MG63 (cell line): ENCODE results near the gene TMPRSS6. TPM values are rescaled to one million over a fixed set of nuclear protein-coding genes. Genes with fewer than 3 reads are reported as not detected.

ENCODE experiments used
- DNase-seq: peaks from one replicate; pipeline ENCODE4 v3.0.0-alpha.2; 2020
- H3K27me3 ChIP-seq: fragments of 250-450 bp; sonication (Bioruptor Pico); 2 replicates; pipeline ENCODE4 v1.5.1; 2020; ENCODE audit warnings: mild to moderate bottlenecking, moderate library complexity
- H3K36me3 ChIP-seq: fragments of 250-450 bp; sonication (Bioruptor Pico); 2 replicates; pipeline ENCODE4 v1.5.1; 2020; ENCODE audit warnings: mild to moderate bottlenecking, moderate library complexity
- H3K4me3 ChIP-seq: fragments of 250-450 bp; sonication (Bioruptor Pico); 2 replicates; pipeline ENCODE4 v1.5.1; 2020; ENCODE audit warnings: mild to moderate bottlenecking, moderate library complexity
- H3K9me3 ChIP-seq: fragments of 250-450 bp; sonication (Bioruptor Pico); 2 replicates; pipeline ENCODE4 v1.5.1; 2020; ENCODE audit warnings: mild to moderate bottlenecking, moderate library complexity
- total RNA-seq: library from RNA; depleted of rRNA; stranded (reverse); fragments of >200 nt; shearing (Covaris generic); gene quantifications from 2 replicates; pipeline ENCODE4 v1.2.3, GENCODE V29; 2014; ENCODE audit warnings: low replicate concordance

Gene TMPRSS6
- total RNA-seq, 1 experiment from 2014 or later: not detected

- H3K4me3 ChIP-seq: no peak overlapping the region
- no peaks in the 10 kb centered on the region for H3K36me3 ChIP-seq
- H3K27me3 ChIP-seq: no peaks in the 10 kb centered on the region
- no peak for DNase-seq
- no peaks in the 10 kb centered on the region for H3K9me3 ChIP-seq
Observed at GRCh38 chr22:37067428-37067827, 42.1 kb downstream of the TMPRSS6 start.

GRCh38 chr22:37065961-37066360 is 43.6 kb downstream of the TMPRSS6 start:
- no peaks in the 10 kb centered on the region for H3K27me3 ChIP-seq
- no peaks in the 10 kb centered on the region for H3K36me3 ChIP-seq
- no peaks in the 10 kb centered on the region for H3K9me3 ChIP-seq
- DNase-seq: no peak
- H3K4me3 ChIP-seq: no peak overlapping the region

DNA sequence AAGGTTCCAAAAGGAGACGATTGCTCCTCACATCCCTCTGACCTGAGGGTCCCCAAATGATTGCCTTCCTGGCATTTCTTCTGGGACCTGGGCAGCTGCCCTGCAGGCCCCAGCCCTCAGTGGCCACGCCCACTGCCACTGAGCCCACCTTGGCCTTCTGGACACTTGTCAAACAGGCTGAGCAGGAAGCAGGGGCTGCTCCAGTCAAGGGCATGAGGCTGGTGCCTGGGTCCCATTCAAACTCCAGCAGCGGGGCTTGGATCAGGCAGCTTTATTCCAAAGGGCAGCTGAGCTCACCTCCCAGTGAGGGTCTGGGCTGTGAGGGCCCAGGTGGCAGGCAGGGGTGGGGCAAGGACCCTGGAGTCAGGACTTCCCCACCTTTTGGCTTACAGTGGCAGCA is 44.3 kb downstream of the TMPRSS6 start:
- Histone ChIP-seq H3K4me3 (no peak overlapping the region), H3K9me3 (no peaks in the 10 kb centered on the region), H3K27me3 (no peaks in the 10 kb centered on the region), H3K36me3 (no peaks in the 10 kb centered on the region)
- no peak for DNase-seq

DNA sequence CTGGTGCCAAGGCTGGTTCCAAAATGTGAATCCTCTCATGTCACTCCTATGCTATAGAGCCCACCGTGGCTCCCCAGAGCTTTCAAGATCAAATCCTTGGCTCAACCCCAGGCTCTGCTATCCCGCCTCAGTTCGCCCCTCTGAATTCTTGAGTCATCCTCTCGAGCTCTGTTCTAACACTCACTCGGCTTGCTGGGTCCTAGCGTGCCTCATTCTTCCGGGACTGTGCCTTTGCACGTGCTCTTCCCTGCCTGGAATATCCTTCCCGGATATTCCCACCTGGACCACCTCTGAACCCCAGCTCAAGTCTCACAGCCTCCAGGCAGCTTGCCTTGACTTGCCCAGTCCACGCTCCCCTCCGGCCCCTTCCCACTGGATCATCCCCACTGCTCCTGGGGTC is 45.0 kb downstream of the TMPRSS6 start:
- H3K27me3 ChIP-seq: no peaks in the 10 kb centered on the region

DNA sequence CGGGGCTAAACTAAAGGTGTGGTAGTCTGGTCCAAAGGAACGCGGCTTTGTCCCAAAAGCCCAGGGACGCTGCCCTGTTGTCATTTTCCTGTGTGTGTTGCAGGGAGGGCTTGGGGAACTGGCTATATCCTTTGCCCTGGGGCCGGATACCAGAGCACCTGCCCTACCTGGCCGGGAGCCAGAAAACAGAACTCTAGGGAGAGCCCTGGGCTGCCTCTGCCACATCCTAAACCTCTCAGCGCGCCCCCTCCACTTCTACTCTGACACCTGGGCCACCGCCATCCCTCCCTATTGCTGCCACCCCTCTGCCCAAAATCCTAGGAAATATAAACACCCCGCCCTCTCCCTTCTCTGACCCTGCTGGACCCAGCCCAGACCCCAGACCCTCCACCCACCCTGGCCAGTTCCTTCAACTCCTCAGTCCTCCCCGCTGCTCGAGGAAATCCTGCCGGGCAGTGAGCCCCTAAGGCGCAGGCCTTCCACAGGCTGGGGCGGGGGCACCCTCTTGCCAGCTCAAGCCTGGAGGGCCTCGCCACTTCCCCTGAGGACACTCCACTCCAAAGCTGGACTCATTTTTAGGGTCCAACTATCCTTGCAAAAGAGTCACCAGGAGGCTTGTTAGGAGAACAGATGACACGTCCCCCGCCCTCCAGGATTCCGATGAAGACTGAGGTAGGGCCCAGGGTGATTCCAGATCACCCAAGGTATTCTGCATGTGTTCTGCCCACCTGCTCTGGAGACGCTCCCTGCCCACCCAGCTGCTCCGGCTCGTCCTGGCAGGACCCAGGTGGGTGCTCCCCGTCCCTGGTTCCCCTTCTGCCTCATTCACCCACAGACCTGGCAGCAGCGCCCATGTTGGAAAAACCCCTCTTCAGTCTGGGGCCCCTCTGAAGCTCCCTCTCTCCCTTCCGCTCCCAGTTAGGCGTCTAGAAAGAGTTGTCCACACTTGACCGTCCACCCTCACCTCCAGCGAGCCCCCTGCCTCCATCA is 45.8 kb downstream of the TMPRSS6 start:
- DNase-seq: no peak
- Histone ChIP-seq H3K9me3 (no peaks in the 10 kb centered on the region), H3K36me3 (no peaks in the 10 kb centered on the region), H3K4me3 (no peak overlapping the region), H3K27me3 (no peaks in the 10 kb centered on the region)

More for the DNA sequence above, 45.0 kb downstream of the TMPRSS6 start:
- no peak overlapping the region for H3K4me3 ChIP-seq
- no peak for DNase-seq
- no peaks in the 10 kb centered on the region for H3K36me3 ChIP-seq
- no peaks in the 10 kb centered on the region for H3K9me3 ChIP-seq

GRCh38 chr22:37062702-37063381 is 46.7 kb downstream of the TMPRSS6 start:
- Histone ChIP-seq H3K4me3 (no peak overlapping the region), H3K27me3 (no peaks in the 10 kb centered on the region), H3K36me3 (no peaks in the 10 kb centered on the region), H3K9me3 (no peaks in the 10 kb centered on the region)
- DNase-seq: no peak

- no peaks in the 10 kb centered on the region for H3K27me3 ChIP-seq
- DNase-seq: no peak
- no peaks in the 10 kb centered on the region for H3K9me3 ChIP-seq
- no peak overlapping the region for H3K4me3 ChIP-seq
- H3K36me3 ChIP-seq: no peaks in the 10 kb centered on the region
Observed at GRCh38 chr22:37062376-37062675, 47.2 kb downstream of the TMPRSS6 start.

DNA sequence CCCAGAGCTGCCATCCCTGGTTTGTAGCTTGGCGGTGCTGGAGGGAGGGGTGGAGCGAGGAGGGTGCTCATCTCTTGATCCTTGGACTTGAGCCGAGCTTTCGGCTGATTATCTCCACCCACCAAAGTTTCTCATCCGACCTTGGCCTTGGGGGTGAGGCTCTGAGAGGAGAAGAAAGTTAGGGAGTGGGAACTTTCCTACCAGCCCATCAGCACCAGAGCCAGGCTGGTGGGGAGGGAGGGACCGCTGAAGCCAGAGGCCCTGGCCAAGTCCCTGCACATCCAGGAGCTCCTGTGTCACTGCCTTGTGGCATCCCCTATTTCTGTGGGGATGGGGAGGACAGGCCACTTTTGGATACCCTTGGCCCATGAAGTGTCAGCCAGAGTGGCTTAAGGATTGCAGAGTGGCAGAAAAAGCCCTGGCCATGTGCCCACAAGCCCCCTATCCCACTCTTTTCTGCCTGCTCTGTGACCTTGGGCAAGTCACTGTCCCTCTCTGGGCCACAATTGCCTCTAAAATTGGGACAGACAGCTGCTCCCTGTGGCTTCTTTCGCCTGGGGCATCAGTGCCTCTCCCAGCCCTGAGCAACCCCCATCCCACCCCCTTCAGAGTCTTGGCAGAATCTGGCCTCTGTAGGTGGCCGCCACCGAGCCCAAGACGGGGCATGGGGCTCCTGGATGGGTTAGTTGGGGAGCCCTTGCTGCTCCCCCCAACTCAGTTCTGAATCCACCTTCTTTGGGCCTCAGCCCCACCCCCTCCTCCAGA is 47.7 kb downstream of the TMPRSS6 start:
- no peaks in the 10 kb centered on the region for H3K27me3 ChIP-seq
- no peaks in the 10 kb centered on the region for H3K9me3 ChIP-seq
- no peak for DNase-seq
- H3K4me3 ChIP-seq: no peak overlapping the region
- no peaks in the 10 kb centered on the region for H3K36me3 ChIP-seq

GRCh38 chr22:37060801-37061610 is 48.5 kb downstream of the TMPRSS6 start:
- Histone ChIP-seq H3K27me3 (no peaks in the 10 kb centered on the region), H3K4me3 (no peak overlapping the region), H3K36me3 (no peaks in the 10 kb centered on the region), H3K9me3 (no peaks in the 10 kb centered on the region)
- DNase-seq: no peak

GRCh38 chr22:37059876-37060449 is 49.5 kb downstream of the TMPRSS6 start:
- no peaks in the 10 kb centered on the region for H3K27me3 ChIP-seq
- H3K4me3 ChIP-seq: no peak overlapping the region
- DNase-seq: no peak
- H3K9me3 ChIP-seq: no peaks in the 10 kb centered on the region
- H3K36me3 ChIP-seq: no peaks in the 10 kb centered on the region

- no peak overlapping the region for H3K4me3 ChIP-seq
- no peaks in the 10 kb centered on the region for H3K36me3 ChIP-seq
- H3K9me3 ChIP-seq: no peaks in the 10 kb centered on the region
- no peaks in the 10 kb centered on the region for H3K27me3 ChIP-seq
- DNase-seq: no peak
Observed at GRCh38 chr22:37058917-37059701, 50.4 kb downstream of the TMPRSS6 start.

DNA sequence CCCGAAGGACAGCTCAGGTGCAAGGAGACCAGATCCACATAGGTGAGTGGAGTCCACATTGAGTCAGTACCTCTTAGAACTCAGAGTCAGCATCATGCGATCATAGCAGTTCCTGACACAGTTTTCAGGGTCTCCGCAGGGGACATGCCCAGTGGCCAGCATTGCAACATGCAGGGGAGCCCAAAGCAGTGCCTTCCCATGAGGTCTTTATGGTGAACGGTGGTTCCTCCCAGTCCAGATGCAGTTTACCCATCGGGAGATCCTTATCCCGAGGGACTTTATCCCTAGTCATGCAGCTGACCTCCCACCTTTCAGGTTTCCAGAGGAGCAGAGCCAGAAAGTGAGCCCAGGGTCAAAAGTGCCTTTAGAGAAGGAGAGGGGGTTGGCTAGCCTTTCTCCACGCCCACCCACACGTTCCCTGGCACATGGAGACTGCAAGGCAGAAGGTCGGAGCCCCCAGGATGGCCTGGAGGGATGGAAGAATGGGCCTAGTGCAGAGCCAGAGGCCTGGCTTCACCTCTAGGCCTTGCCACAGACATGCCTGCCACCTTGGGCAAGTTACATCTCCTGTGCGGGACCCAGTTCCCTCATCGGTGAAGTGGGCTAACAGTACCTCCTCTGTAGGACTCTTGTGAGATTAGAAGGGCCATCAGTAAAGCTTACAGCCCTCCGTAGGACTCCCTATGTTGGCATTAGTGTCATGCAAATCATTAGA is 51.6 kb downstream of the TMPRSS6 start:
- Histone ChIP-seq H3K9me3 (no peaks in the 10 kb centered on the region), H3K36me3 (no peaks in the 10 kb centered on the region), H3K27me3 (no peaks in the 10 kb centered on the region), H3K4me3 (no peak overlapping the region)
- no peak for DNase-seq

DNA sequence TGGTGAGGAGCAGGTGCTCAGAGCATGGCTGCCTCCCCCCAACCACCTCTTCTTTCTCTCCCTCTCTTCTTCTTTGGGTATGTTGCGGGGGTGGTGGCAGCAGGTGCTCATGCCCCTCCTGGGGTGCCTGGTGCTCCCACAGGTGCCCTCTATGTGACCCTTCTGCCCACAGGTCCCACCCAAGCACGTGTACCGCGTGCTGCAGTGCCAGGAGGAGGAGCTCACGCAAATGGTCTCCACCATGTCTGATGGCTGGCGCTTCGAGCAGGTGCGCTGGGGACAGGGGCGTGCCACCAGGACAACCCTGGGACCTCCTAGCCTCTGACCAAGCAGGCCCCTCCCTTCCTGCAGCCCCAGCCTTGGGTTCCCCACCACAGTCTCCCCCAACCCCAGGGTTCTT is 52.3 kb downstream of the TMPRSS6 start:
- no peak for DNase-seq
- H3K4me3 ChIP-seq: no peak overlapping the region
- no peaks in the 10 kb centered on the region for H3K36me3 ChIP-seq
- H3K9me3 ChIP-seq: no peaks in the 10 kb centered on the region
- H3K27me3 ChIP-seq: no peaks in the 10 kb centered on the region

- Histone ChIP-seq H3K27me3 (no peaks in the 10 kb centered on the region), H3K4me3 (no peak overlapping the region), H3K36me3 (no peaks in the 10 kb centered on the region), H3K9me3 (no peaks in the 10 kb centered on the region)
- DNase-seq: no peak
Observed at GRCh38 chr22:37056246-37056645, 53.3 kb downstream of the TMPRSS6 start.
